NCI-H345 treated with DMSO at 0.1 percent for 48 hours (cell line): ENCODE measurements around the gene CAPNS1.
A peak's percentile ranks its signal among the peaks of the same experiment; 100 is the strongest.
"Not testable (repeated sequence)": the region's sequence is repeated elsewhere in the genome, so short reads cannot be mapped to it uniquely, and the experiment has no call there.

Experiments used
- DNase-seq: peaks from one replicate; lab custom pipeline; 2025; ENCODE audit not compliant: unreplicated experiment; lab: John Stamatoyannopoulos, UW

The CAPNS1 gene

GRCh38 chr19:36113894-36114720 lies 25.8 kb upstream of the CAPNS1 start:
- DNase-seq: peak; percentile 82

GRCh38 chr19:36114721-36115452 lies 25.0 kb upstream of the CAPNS1 start, which contains the start of gene POLR2I:
POLR2I (minus strand) TSS chr19:36114875; CDS start chr19:36114856, 19 bp downstream.
- peak; percentile 100 for DNase-seq

GRCh38 chr19:36115453-36116343 lies 24.2 kb upstream of the CAPNS1 start, which contains the start of gene TBCB:
TBCB (plus strand) TSS chr19:36115468; CDS start chr19:36115561, 93 bp downstream.
- peak; percentile 47 for DNase-seq

DNA sequence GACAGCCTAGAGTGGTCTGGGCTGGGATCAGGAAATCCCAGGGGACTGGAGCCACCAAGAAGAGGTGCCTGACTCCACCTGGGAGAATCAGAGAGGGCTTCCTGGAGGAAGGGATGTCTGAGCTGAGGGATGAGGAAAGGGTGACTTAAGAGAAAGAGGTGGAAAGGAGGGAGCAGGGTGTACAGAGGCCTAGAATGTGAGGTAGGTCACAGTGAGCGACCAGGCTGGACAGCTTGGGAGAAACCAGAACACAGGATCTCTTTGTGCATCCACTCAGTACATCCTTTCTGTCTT lies 23.6 kb upstream of the CAPNS1 start:
- DNase-seq: no peak

DNA sequence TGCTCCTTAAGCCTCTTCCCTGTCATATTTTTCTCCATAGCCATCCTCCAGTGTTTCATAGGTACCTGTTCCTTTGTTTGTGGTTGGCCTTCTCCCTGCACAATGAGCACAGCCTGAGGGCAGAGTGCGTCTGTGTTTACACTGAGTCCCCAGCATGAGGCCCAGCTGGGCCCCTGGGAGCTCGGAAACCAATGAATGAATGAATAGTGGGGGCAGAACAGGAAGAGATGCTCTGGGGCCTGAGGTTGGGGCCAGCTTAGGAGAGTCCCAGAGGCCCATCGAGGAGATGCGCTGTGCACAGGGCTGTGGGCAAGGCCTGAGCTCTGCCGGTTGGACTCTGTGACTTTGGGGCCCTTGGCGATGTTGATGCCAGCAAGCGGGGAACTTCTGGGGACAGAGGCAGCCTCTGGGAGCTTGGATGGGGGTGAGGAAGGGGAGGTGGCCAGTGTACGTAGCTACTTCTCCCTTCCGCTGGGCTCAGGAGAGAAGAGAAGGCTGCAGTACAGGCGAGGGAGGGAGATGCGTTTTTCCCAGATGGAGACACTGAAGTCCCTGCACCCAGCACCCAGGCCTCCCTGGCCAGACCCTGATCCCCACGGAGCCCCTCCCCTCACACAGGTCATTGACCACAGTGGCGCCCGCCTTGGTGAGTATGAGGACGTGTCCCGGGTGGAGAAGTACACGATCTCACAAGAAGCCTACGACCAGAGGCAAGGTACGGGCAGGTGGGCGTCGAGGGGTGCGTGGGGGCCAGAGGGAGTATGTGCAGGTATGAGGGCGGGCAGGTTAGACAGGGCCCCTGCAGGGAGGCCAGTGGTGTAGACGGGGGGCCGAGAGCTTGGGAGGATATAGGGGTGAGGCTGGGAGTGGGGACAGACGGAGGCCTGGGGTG lies 19.5 kb upstream of the CAPNS1 start:
- DNase-seq: peak; percentile 99

GRCh38 chr19:36120984-36121358 lies 18.9 kb upstream of the CAPNS1 start:
- DNase-seq: no peak

DNA sequence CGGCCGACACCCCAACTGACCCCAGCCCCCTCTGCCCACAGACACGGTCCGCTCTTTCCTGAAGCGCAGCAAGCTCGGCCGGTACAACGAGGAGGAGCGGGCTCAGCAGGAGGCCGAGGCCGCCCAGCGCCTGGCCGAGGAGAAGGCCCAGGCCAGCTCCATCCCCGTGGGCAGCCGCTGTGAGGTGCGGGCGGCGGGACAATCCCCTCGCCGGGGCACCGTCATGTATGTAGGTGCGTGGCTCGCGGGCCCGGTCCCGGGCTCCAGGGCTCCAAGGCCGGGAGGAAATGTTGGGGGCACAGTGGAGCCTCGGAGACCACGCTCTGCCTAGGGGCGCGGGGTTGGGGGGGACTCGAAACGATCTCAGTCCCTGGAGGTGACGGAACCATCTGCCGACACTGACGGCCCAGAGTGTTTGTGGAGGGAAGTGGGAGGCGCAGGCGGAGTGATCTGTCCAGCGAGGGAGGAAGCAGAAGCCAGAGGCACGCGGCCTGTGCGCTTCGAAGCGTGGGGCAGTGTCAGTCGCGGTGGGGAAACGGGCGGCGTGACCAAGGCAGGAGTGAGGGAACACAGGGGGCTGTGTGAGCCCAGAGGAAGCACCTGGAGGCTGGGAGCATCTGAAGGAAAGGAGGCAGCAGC lies 18.3 kb upstream of the CAPNS1 start:
- no peak for DNase-seq

- no peak for DNase-seq
Observed at GRCh38 chr19:36125557-36125956, 14.3 kb upstream of the CAPNS1 start.

GRCh38 chr19:36128392-36128736 lies 11.5 kb upstream of the CAPNS1 start:
- peak; percentile 46 for DNase-seq

DNA sequence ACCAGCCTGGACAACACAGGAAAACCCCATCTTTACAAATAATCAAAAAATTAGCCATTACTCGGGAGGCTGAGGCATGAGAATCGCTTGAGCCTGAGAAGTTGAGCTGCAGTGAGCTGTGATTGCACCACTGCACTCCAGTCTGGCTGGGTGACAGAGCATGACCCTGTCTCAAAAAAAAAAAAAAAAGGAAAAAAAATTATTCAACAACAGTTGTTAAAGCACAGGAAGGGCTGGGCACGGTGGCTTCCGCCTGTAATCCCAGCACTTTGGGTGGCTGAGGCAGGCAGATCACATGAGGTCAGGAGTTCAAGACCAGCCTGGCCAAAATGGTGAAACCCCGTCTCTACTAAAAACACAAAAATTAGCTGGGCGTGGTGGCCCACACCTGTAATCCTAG lies 8.6 kb upstream of the CAPNS1 start:
- not testable (repeated sequence) for DNase-seq

GRCh38 chr19:36134867-36135266 lies 5.0 kb upstream of the CAPNS1 start:
- not testable (repeated sequence) for DNase-seq

DNA sequence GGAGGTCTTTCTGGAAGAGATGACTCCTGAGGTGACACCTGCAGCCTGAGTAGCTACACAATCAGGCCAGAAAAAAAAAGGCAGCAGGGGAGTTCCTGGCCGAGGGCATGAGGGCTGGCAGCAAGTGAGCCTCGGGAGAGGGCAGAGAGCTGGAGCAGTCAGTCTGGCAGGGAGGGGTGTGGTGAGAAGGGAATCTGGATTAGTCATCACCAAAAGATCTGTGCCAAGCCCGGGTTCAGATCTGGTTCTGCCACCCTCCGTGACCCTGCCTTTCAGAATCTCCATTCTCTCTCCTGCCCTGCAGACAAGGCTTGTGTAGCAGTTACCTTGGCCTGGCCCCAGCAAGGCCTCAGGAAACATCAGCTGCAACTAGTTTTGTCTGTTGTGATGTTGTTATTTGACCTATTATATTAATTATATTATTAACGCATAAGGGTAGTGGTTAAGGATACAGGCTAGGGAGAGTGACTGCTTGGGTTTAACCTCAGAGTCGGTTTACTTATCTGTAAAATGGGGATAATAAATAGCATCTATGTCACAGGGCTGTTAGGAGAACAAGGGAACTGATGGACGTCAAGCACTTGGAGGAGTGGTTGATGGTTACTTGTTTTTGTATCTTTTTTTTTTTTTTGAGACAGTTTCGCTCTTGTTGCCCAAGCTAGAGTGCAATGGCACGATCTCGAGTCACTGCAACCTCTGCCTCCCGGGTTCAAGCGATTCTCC lies 2.7 kb upstream of the CAPNS1 start:
- DNase-seq: peak; percentile 93

DNA sequence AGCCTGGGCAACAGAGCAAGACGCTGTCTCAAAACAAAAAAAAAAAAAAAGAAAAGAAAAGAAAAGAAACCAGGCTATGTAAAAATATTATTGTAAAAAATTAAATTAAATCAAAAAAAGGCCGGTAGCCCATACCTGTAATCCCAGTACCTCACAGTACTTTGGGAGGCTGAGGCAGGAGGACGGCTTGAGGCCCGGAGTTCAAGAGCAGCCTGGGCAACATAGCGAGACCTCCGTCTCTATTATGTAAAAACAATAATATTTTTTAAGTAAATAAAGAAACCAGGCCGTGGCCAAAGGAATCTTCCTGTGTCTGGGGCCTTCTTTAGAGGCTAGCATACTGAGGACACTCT lies 770 bp upstream of the CAPNS1 start:
- no peak for DNase-seq

GRCh38 chr19:36140304-36141038 lies 605 bp downstream of the CAPNS1 start:
- peak; percentile 95 for DNase-seq

- DNase-seq: peak; percentile 95
Observed at GRCh38 chr19:36141039-36141927, 1.4 kb downstream of the CAPNS1 start.

- no peak for DNase-seq
Observed at GRCh38 chr19:36142046-36142445, 2.2 kb downstream of the CAPNS1 start.

DNA sequence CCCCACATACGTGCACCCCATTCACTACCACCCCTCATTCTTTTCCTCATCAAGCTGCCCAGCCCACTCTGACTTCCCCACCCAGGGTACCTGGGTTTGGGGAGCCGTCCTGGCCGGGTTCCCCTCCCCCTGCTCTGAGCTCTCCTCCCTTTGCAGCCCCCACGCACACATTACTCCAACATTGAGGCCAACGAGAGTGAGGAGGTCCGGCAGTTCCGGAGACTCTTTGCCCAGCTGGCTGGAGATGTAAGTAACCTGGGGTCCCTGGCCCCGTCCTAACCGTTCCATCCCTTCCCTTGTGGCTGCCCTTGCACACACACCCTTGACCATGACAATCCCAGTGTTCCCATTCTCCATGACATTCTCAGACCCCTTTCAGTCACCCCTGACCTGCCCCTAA lies 2.6 kb downstream of the CAPNS1 start:
- DNase-seq: no peak

DNA sequence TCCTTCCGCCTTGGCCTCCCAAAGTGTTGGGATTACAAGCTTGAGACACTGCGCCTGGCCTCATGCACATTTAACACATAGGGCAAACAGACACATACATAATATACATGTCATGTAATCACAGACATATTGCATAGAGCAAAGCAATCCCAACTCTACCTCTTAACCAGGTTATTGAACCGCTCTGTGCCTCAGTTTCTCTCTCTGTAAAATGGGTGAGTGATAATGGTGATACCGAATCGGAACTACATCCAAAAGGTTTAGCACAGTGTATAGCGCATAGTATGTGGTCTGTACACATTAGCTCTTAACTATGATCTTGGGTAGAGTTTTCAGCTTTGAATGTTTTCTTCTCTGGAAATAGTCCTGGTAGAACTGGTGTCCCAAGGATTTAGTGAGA lies 4.8 kb downstream of the CAPNS1 start:
- no peak for DNase-seq
